ENCODE measurements around the gene COPZ2. TPM values are rescaled to one million over a fixed set of nuclear protein-coding genes. Genes with fewer than 3 reads are reported as not detected.

COPZ2 gene
- total RNA-seq, 1 donor, result 121 TPM

- Histone ChIP-seq H4K20me1 (ENCODE audit: insufficient read depth, low read length) (no peaks in the 10 kb centered on the region), H3K27ac (ENCODE audit: low read depth, low read length) (no peak overlapping the region), H3K36me3 (ENCODE audit: insufficient read depth, low read length) (peaks cover 49% of the 10 kb centered on the region), H3K9me3 (ENCODE audit: low read depth, low read length) (no peaks in the 10 kb centered on the region), H3K27me3 (ENCODE audit: insufficient read depth, low read length) (no peaks in the 10 kb centered on the region), H3K79me2 (ENCODE audit: insufficient read depth, low read length) (peaks cover 25% of the 10 kb centered on the region), H3K4me3 (ENCODE audit: insufficient read depth, low read length) (no peak overlapping the region), H3K4me2 (ENCODE audit: insufficient read depth, low read length) (no peak overlapping the region), H3K4me1 (ENCODE audit: insufficient read depth, low read length) (peaks cover 26% of the 10 kb centered on the region), H2AFZ (ENCODE audit: low read length) (no peak overlapping the region)
- DNase-seq (ENCODE audit: insufficient read length, low spot score, missing footprints), result no peak
- TF ChIP-seq, protein P1, sequence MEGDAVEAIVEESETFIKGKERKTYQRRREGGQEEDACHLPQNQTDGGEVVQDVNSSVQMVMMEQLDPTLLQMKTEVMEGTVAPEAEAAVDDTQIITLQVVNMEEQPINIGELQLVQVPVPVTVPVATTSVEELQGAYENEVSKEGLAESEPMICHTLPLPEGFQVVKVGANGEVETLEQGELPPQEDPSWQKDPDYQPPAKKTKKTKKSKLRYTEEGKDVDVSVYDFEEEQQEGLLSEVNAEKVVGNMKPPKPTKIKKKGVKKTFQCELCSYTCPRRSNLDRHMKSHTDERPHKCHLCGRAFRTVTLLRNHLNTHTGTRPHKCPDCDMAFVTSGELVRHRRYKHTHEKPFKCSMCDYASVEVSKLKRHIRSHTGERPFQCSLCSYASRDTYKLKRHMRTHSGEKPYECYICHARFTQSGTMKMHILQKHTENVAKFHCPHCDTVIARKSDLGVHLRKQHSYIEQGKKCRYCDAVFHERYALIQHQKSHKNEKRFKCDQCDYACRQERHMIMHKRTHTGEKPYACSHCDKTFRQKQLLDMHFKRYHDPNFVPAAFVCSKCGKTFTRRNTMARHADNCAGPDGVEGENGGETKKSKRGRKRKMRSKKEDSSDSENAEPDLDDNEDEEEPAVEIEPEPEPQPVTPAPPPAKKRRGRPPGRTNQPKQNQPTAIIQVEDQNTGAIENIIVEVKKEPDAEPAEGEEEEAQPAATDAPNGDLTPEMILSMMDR (IDR thresholded peaks at IDR 0.05; ENCODE audit: extremely low read depth, low read depth, low read length), result no peak
These were observed 28.6 kb upstream of the COPZ2 start for GRCh38 chr17:48066192-48066591.

DNA sequence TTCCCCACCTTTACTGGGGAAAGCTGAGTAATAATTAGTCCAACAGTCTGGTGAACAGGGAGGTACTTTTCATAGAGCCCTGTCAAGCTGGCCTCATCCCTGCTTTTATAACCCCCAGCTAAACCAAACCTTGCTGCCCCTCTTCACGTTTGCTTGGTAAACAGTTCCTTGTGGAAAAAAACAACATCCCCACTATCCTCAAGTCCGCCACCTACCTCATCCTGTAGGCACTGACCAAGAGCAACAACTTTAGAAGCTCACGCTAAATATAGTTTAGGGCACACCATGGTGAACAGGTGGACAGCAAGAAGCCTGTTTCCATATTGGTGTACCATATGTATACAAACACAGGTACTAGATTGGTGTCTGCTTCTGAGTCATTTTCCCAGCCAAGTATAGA lies 27.0 kb upstream of the COPZ2 start:
- H3K27me3 ChIP-seq (ENCODE audit: insufficient read depth, low read length), result no peaks in the 10 kb centered on the region
- no peaks in the 10 kb centered on the region for H4K20me1 ChIP-seq (ENCODE audit: insufficient read depth, low read length)
- peaks cover 49% of the 10 kb centered on the region for H3K36me3 ChIP-seq (ENCODE audit: insufficient read depth, low read length)
- peaks cover 34% of the 10 kb centered on the region for H3K4me1 ChIP-seq (ENCODE audit: insufficient read depth, low read length)
- TF ChIP-seq, protein P1 (IDR thresholded peaks at IDR 0.05; ENCODE audit: extremely low read depth, low read depth, low read length), result no peak
- no peak overlapping the region for H3K4me3 ChIP-seq (ENCODE audit: insufficient read depth, low read length)
- H3K4me2 ChIP-seq (ENCODE audit: insufficient read depth, low read length), result no peak overlapping the region
- H2AFZ ChIP-seq (ENCODE audit: low read length), result no peak overlapping the region
- H3K79me2 ChIP-seq (ENCODE audit: insufficient read depth, low read length), result peaks cover 35% of the 10 kb centered on the region
- no peaks in the 10 kb centered on the region for H3K9me3 ChIP-seq (ENCODE audit: low read depth, low read length)
- peak overlapping the region; percentile 3 for H3K27ac ChIP-seq (ENCODE audit: low read depth, low read length)
- DNase-seq (ENCODE audit: insufficient read length, low spot score, missing footprints), result no peak

DNA sequence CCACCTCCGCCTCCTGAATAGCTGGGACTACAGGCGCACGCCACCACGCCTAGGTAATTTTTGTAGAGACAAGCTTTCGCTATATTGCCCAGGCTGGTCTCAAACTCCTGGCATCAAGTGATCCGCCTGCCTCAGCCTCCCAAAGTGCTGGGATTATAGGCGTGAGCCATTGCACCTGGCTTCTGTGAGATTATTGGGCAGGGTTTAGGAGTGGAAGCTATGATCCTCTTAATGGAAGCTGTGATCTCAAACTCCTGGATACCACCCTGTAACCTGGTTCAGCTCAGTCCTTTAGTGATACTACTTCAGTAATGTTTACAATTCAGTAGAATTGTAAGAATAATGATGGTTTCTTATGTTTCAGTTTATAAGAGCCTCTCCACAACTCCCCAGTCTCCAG lies 24.7 kb upstream of the COPZ2 start:
- H3K4me2 ChIP-seq (ENCODE audit: insufficient read depth, low read length), result no peak overlapping the region
- TF ChIP-seq, protein P1 (IDR thresholded peaks at IDR 0.05; ENCODE audit: extremely low read depth, low read depth, low read length), result no peak

DNA sequence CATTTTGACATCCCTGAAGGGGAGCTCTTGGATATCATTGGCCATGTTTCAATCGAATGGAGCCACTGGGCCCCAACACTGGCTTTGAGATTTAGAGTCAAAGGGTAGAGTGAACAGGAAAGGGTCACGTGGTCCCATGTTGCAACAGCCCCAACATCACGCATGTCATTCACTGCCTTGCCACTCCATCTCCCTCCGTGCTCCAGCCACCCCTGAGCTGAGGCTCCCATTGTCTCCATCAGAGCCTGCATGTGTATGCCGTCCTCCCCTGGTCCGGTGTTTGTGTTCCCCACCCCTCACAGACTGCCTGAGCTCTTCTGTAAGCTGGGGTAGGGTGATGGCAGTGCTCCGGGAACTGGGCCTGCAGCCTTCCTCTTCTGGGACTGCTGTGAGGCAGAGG lies 22.7 kb upstream of the COPZ2 start:
- TF ChIP-seq, protein P1 (IDR thresholded peaks at IDR 0.05; ENCODE audit: extremely low read depth, low read depth, low read length), result no peak
- Histone ChIP-seq H2AFZ (ENCODE audit: low read length) (no peak overlapping the region), H3K27ac (ENCODE audit: low read depth, low read length) (peak overlapping the region; percentile 46), H3K4me1 (ENCODE audit: insufficient read depth, low read length) (peaks cover 19% of the 10 kb centered on the region), H3K79me2 (ENCODE audit: insufficient read depth, low read length) (peaks cover 67% of the 10 kb centered on the region), H3K36me3 (ENCODE audit: insufficient read depth, low read length) (peaks cover 75% of the 10 kb centered on the region), H3K27me3 (ENCODE audit: insufficient read depth, low read length) (no peaks in the 10 kb centered on the region), H3K4me3 (ENCODE audit: insufficient read depth, low read length) (no peak overlapping the region), H3K9me3 (ENCODE audit: low read depth, low read length) (no peaks in the 10 kb centered on the region), H4K20me1 (ENCODE audit: insufficient read depth, low read length) (peaks cover 11% of the 10 kb centered on the region), H3K4me2 (ENCODE audit: insufficient read depth, low read length) (no peak overlapping the region)
- DNase-seq (ENCODE audit: insufficient read length, low spot score, missing footprints), result no peak

More for the DNA sequence above, 24.7 kb upstream of the COPZ2 start:
- no peak for DNase-seq (ENCODE audit: insufficient read length, low spot score, missing footprints)
- Histone ChIP-seq H3K27me3 (ENCODE audit: insufficient read depth, low read length) (no peaks in the 10 kb centered on the region), H4K20me1 (ENCODE audit: insufficient read depth, low read length) (no peaks in the 10 kb centered on the region), H3K9me3 (ENCODE audit: low read depth, low read length) (no peaks in the 10 kb centered on the region), H3K4me1 (ENCODE audit: insufficient read depth, low read length) (peaks cover 15% of the 10 kb centered on the region), H3K36me3 (ENCODE audit: insufficient read depth, low read length) (peaks cover 64% of the 10 kb centered on the region), H3K79me2 (ENCODE audit: insufficient read depth, low read length) (peaks cover 53% of the 10 kb centered on the region), H3K27ac (ENCODE audit: low read depth, low read length) (no peak overlapping the region), H3K4me3 (ENCODE audit: insufficient read depth, low read length) (no peak overlapping the region), H2AFZ (ENCODE audit: low read length) (no peak overlapping the region)

Measured in osteoblast (primary cell).